ENCODE data around the gene MAST1.
A peak's percentile ranks its signal among the peaks of the same experiment; 100 is the strongest.

DNA sequence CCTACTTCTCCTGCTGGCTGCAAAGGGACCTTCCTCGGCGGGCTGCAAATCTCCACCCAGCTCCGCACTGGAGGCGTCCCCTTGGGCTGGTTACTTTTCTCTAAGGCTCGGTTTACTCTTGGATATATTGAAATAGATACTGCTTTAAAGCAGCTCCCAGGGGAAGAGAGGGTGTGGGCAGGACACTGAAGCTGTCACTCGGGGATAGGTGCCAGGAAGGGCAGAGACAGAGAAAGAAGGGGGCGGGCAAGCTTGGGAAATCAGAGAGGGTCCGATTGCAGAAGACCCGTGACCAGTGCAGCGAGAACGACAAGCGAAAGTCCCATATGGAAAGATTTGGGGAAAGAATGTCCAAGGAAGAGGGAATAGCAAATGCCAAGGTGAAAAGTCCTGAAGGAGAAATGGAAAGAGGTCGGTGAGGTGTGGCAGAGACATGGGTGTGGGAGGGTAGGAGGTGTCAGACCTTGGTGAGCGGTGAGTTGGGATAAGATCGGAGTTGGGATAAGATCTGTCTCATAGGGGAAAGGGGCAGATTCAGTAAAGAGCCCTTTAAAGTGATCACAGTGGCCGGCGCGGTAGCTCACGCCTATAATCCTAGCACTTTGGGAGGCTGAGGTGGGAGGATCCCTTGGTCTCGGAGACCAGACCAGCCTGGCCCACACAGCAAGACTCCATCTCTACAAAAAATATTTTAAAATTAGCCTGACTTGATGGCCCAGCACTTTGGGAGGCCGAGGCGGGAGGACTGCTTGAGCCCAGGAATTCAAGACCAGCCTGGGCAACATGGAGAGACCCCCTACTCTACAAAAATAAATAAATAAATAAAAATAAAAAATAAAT lies 35.8 kb upstream of the MAST1 start:
- TF ChIP-seq POLR2AphosphoS5 (IDR thresholded peaks at IDR 0.05), result no peak
- TF ChIP-seq POLR2A (IDR thresholded peaks at IDR 0.05), result peak; percentile 23
